Activated T-helper 2 cell treated with anti-CD3 and anti-CD28 coated beads, Interferon-gamma antibody, Interleukin-2, Interleukin-4, amounts not matched to agents 10 μg/mL and 5 μg/mL and 100 μg/mL, durations not matched to agents 14 hours and 24 hours and 36 hours (primary cell): ENCODE data around the gene CDKAL1. TPM values are rescaled to one million over a fixed set of nuclear protein-coding genes. Genes with fewer than 3 reads are reported as not detected.
"Not testable (repeated sequence)": the region's sequence is repeated elsewhere in the genome, so short reads cannot be mapped to it uniquely, and the experiment has no call there.

Experiments used
- DNase-seq: peaks from one replicate; pipeline ENCODE4 v3.0.0; 2021; ENCODE audit warnings: low spot score
- H3K27ac Mint-ChIP-seq: one replicate; pipeline ENCODE4 v1.8.0; 2021; ENCODE audit warnings: mixed read lengths
- H3K27me3 Mint-ChIP-seq: one replicate; pipeline ENCODE4 v1.8.0; 2021; ENCODE audit warnings: low read depth, mixed read lengths
- H3K36me3 Mint-ChIP-seq: one replicate; pipeline ENCODE4 v1.8.0; 2021; ENCODE audit warnings: low read depth, mixed read lengths
- H3K4me1 Mint-ChIP-seq: one replicate; pipeline ENCODE4 v1.8.0; 2021; ENCODE audit warnings: low read depth, mixed read lengths
- H3K4me3 Mint-ChIP-seq: one replicate; pipeline ENCODE4 v1.8.0; 2021; ENCODE audit warnings: low read depth, mild to moderate bottlenecking, moderate library complexity, mixed read lengths
- H3K9me3 Mint-ChIP-seq: one replicate; pipeline ENCODE4 v1.8.0; 2021; ENCODE audit warnings: mixed read lengths
- intact Hi-C: fragments of 100-400 bp; cut with micrococcal nuclease; formaldehyde crosslinking; loops from one replicate; pipeline ENCODE4 v1.15.1; 2023
- total RNA-seq: library from RNA; stranded (reverse); gene quantifications from 2 replicates; pipeline ENCODE4 v1.2.3, GENCODE V29; 2022

CDKAL1 gene
- total RNA-seq, 1 donor from 2014 or later, result 31.2 TPM

- Mint-ChIP-seq H3K9me3 (no peaks in the 10 kb centered on the region), H3K27me3 (no peaks in the 10 kb centered on the region), H3K4me1 (peaks cover 34% of the 10 kb centered on the region), H3K27ac (no peak overlapping the region), H3K4me3 (no peak overlapping the region), H3K36me3 (peaks cover 2% of the 10 kb centered on the region)
- intact Hi-C loops, result loop anchor here (10.0 kb wide), 3 partner anchors 312 to 602 kb away; no protein-coding TSS in a partner anchor
- no peak for DNase-seq
Observed at GRCh38 chr6:21186479-21187055, 652.3 kb downstream of the CDKAL1 start.

DNA sequence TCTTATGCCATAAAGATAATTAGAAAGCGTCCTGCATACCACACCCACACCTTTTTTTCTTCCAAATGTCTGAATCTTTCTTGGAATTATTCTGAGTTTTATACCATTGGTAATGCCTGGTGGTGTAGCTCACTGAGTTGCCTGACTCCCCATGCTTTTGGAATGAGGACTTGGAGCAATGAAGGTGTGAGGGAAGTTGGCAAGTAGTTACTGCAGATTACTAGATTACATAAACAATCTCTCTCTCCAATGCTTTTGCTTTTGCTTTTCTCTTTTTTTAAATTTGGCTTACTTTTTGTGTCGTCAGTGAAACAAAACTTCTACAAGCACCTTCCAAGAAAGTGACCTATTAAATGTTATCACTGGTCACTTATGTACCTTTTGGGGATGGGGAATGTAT, 653.2 kb downstream of the CDKAL1 start:
- no peak for DNase-seq
- Mint-ChIP-seq H3K9me3 (no peaks in the 10 kb centered on the region), H3K27ac (no peak overlapping the region), H3K4me3 (no peak overlapping the region), H3K4me1 (peaks cover 28% of the 10 kb centered on the region), H3K27me3 (no peaks in the 10 kb centered on the region), H3K36me3 (no peaks in the 10 kb centered on the region)
- intact Hi-C loops, result loop anchor here (10.0 kb wide), 3 partner anchors 313 to 603 kb away; no protein-coding TSS in a partner anchor

- DNase-seq, result no peak
- intact Hi-C loops, result loop anchor here (10.0 kb wide), 3 partner anchors 314 to 604 kb away; no protein-coding TSS in a partner anchor
Observed at GRCh38 chr6:21188505-21189223, 654.4 kb downstream of the CDKAL1 start.

DNA sequence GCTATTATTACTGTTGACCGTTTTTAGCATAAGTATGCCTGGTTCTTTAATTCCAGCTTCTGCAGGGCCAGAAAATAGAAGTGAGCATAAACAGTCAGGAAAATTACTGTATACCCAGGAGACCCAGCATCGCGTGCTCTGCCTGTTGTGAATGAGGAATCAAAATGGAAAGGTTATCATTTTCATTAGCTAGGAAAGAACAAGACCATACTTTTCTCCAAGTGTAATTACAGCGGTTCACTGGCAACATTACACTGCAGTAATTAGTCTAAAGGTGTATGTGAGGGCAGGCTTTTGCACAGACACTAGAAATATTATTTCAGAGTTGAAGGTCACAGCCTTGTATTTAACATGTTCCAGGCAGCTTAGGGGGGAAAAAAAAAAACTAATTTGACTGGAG, 655.5 kb downstream of the CDKAL1 start:
- H3K27ac Mint-ChIP-seq, result no peak overlapping the region
- intact Hi-C loops, result loop anchor here (2.0 to 10.0 kb wide), 4 partner anchors 315 to 647 kb away; no protein-coding TSS in a partner anchor
- peaks cover 6% of the 10 kb centered on the region for H3K9me3 Mint-ChIP-seq
- no peaks in the 10 kb centered on the region for H3K27me3 Mint-ChIP-seq
- peaks cover 28% of the 10 kb centered on the region for H3K4me1 Mint-ChIP-seq
- H3K36me3 Mint-ChIP-seq, result peaks cover 13% of the 10 kb centered on the region
- no peak overlapping the region for H3K4me3 Mint-ChIP-seq
- no peak for DNase-seq

More at GRCh38 chr6:21188505-21189223, 654.4 kb downstream of the CDKAL1 start:
- Mint-ChIP-seq H3K4me3 (no peak overlapping the region), H3K36me3 (peaks cover 7% of the 10 kb centered on the region), H3K27me3 (no peaks in the 10 kb centered on the region), H3K27ac (no peak overlapping the region), H3K4me1 (peaks cover 24% of the 10 kb centered on the region), H3K9me3 (peaks cover 5% of the 10 kb centered on the region)

- intact Hi-C loops, result loop anchor here (1.0 to 2.0 kb wide), 2 partner anchors 75 to 648 kb away; no protein-coding TSS in a partner anchor
- H3K36me3 Mint-ChIP-seq, result peaks cover 13% of the 10 kb centered on the region
- no peak for DNase-seq
- peaks cover 6% of the 10 kb centered on the region for H3K9me3 Mint-ChIP-seq
- H3K4me1 Mint-ChIP-seq, result peaks cover 28% of the 10 kb centered on the region
- no peak overlapping the region for H3K4me3 Mint-ChIP-seq
- no peaks in the 10 kb centered on the region for H3K27me3 Mint-ChIP-seq
- H3K27ac Mint-ChIP-seq, result peak overlapping the region; percentile 60
Observed at GRCh38 chr6:21190701-21191100, 656.4 kb downstream of the CDKAL1 start.

DNA sequence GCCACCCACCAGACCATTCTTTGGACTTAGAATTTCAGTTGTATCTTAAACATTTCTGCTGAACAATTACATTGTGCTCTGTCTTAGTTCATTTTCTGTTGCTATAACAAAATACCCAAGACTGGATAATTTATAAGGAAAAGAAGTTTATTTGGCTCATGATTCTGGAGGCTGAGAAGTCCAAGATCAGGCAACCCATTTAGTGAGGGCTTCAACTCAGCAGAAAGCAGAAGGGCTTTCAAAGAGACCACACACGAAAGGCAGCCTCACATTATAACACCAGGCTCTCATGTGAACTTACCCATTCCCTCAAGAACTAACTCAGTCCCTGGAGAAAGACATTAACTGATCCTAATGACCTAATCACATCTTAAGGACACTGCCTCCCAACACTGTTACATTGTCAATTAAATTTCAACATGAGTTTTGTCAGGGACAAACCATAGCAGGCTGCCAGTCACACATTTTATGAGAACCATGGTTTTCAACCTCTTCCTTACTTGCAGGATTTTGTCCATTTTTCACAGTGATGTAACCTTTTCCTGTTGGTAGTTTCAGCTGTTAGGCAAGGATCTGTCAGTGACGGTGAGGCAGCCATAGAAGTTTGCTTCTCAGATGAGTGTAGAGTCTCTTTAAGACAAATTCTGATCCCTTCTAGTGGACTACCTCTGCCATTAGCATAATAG, 659.7 kb downstream of the CDKAL1 start:
- Mint-ChIP-seq H3K27ac (no peak overlapping the region), H3K4me1 (peaks cover 25% of the 10 kb centered on the region), H3K9me3 (peaks cover 6% of the 10 kb centered on the region), H3K27me3 (no peaks in the 10 kb centered on the region), H3K36me3 (peaks cover 19% of the 10 kb centered on the region), H3K4me3 (no peak overlapping the region)
- no peak for DNase-seq
- intact Hi-C loops, result no loop called here

GRCh38 chr6:21195301-21195700, 661.0 kb downstream of the CDKAL1 start:
- DNase-seq, H3K4me3 Mint-ChIP-seq, H3K9me3 Mint-ChIP-seq, intact Hi-C loops, H3K27ac Mint-ChIP-seq, H3K27me3 Mint-ChIP-seq: not testable (repeated sequence)
- peaks cover 21% of the 10 kb centered on the region for H3K4me1 Mint-ChIP-seq
- H3K36me3 Mint-ChIP-seq, result peaks cover 21% of the 10 kb centered on the region

DNA sequence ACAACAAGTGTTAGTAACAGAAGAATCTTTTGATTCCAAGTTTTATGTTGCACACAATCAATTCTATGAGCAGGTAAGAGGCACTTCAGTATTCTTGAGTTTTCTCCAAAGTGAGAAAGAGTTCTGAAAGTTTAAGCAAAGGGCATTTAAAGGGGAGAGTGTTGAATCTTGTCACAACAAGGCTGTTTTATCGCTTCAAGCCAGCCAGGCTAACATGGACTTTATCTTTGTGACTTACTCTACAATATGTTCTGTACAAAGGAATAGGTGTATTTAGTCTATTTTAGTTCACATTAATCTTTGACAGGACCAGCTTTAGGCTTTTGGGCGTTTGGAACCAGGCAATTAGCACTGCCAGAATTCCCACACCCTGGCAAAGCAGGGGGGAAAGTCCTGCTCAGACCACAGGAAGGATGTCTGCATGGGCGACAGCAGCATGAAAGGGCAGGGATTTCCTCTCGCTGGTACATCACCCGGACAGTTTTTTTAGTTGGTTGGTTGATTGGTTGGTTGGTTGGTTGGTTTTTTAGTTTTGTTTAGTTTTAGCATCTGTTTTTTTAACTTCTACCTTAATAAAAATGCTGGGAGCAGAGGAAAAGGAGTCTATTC, 663.9 kb downstream of the CDKAL1 start:
- intact Hi-C loops, result no loop called here
- H3K36me3 Mint-ChIP-seq, result peaks cover 24% of the 10 kb centered on the region
- peaks cover 6% of the 10 kb centered on the region for H3K9me3 Mint-ChIP-seq
- no peak for DNase-seq
- no peak overlapping the region for H3K4me3 Mint-ChIP-seq
- H3K4me1 Mint-ChIP-seq, result peaks cover 10% of the 10 kb centered on the region
- no peaks in the 10 kb centered on the region for H3K27me3 Mint-ChIP-seq
- H3K27ac Mint-ChIP-seq, result no peak overlapping the region

- Mint-ChIP-seq H3K36me3 (peaks cover 13% of the 10 kb centered on the region), H3K4me3 (no peak overlapping the region), H3K27me3 (no peaks in the 10 kb centered on the region), H3K9me3 (no peaks in the 10 kb centered on the region), H3K27ac (no peak overlapping the region), H3K4me1 (peaks cover 6% of the 10 kb centered on the region)
- DNase-seq, result no peak
- intact Hi-C loops, result no loop called here
Observed at GRCh38 chr6:21199262-21199661, 665.0 kb downstream of the CDKAL1 start.

DNA sequence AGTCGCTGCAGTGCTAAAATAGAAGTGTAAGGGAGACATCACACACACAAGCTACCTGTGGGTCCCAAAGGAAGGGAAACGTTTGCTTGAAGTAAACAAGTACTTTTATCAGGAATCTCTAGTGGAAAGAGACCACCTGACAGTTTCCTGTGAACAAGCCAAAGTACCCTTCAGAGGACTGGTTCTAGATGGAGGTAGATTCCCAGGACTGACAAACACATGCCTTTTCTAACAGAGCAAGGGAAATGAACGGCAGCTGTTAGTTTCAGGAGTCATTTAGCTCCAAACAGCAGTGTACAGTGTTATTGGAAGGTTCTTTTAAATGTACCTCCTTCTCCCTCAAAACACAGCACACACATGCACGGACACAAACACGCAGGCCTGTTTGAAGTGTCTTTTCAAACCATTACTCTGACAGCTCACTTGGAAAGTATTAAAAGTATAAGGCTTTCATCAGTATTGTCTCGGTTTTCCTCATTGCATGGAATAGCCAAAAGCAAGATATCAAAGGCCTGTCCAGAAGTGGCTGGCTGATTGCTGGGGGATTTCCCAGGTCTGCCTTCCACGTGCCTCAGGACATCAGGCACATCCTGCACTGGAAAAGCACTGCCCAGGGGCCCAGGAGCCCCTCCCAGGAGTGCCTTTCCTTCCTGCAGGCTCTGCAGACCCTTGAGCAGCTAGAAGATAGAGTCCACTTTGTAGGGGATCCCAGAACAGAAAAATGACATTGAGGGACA, 666.0 kb downstream of the CDKAL1 start:
- Mint-ChIP-seq H3K27ac (no peak overlapping the region), H3K9me3 (no peaks in the 10 kb centered on the region), H3K4me3 (no peak overlapping the region), H3K4me1 (peaks cover 6% of the 10 kb centered on the region), H3K36me3 (peaks cover 15% of the 10 kb centered on the region), H3K27me3 (no peaks in the 10 kb centered on the region)
- no peak for DNase-seq
- intact Hi-C loops, result no loop called here

DNA sequence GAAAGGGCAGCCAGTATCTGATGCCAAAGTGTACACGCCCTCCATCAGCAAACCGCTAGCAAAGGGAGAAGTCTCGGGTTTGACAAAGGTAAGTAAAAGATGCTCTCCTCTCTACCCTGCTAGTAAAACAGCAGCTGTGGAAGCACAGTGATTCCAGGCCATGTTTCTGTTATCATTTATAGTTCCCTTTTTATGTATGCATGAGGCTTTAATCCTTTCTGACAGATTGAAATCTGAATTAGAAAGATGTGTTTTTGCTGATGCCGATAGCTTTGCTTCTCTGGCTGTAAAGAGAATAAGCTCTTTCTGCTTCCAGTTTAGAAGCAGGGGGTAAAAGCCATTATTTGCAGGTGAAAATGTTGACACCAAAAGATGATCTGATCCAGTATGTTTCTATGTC, 666.9 kb downstream of the CDKAL1 start:
- Mint-ChIP-seq H3K4me1 (peaks cover 6% of the 10 kb centered on the region), H3K9me3 (no peaks in the 10 kb centered on the region), H3K36me3 (peaks cover 17% of the 10 kb centered on the region), H3K27me3 (no peaks in the 10 kb centered on the region), H3K27ac (no peak overlapping the region), H3K4me3 (no peak overlapping the region)
- intact Hi-C loops, result no loop called here
- no peak for DNase-seq
